GM13976 (cell line): ENCODE measurements around the gene PKIB.
"Not testable (repeated sequence)": the region's sequence is repeated elsewhere in the genome, so short reads cannot be mapped to it uniquely, and the experiment has no call there.

Experiments used
- DNase-seq: peaks from one replicate; pipeline ENCODE4 v3.0.0; 2012; ENCODE audit warnings: low spot score
- CTCF ChIP-seq: IDR thresholded peaks from 2 replicates; pipeline ENCODE4 v1.5.1; 2012; ENCODE audit warnings: borderline replicate concordance, mild to moderate bottlenecking; ENCODE audit not compliant: insufficient read depth; ENCODE audit errors: extremely low read depth, missing control alignments, control extremely low read depth
- in situ Hi-C: fragments of 300-500 bp; cut with MboI; formaldehyde crosslinking; loops from one replicate; pipeline ENCODE4 v1.12.0; 2022; ENCODE audit warnings: low sequenced_read_pairs, mixed read lengths, inconsistent platforms; ENCODE audit not compliant: unreplicated experiment

Gene PKIB

DNA sequence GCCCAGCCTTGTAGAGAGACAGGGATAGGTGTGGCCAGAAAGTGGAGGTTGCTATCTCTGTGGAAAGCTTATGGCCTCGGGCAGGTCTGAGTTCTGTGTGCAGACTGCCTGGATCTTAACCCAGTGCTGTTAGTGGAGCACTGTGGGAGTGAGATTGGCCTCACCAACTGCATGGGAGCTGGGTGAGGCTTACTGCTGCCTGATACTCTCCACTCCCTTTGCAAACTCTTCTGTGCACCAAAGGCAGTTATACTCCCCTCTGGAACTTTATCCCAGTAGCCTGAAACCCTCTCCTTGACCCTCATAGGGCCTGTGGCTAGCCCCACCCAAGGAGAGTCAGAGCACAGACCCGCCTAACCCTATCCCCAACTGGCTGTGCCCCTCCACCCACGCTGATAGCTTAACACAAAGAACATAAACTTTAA is 41.4 kb upstream of the PKIB start:
- in situ Hi-C loops = no loop called here
- DNase-seq = no peak
- TF ChIP-seq CTCF = no peak

DNA sequence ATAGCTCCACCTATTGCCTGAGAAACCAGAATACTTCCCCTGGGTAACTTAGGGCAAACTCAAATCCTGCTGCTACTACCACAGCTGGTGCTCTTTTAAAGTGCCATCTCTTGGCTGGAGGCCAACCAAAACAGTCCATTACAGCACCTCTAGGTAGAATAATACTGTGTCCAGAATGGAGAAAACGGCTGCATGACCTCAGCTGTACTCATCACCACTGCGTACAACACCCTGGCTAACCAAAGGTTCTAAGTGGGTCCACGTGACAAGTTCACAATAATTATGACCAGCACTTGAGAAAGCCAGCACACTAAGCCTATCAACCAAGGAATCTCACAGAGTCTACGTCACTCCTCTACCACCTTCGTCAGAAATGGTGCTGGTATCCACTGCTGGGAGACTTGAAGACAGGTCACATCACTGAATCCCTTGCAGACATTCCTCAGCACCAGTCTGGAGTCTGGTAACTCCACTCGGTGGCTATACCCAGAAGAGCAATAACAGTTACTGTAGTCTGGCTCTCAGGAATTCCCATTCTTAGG is 40.9 kb upstream of the PKIB start:
- TF ChIP-seq CTCF = no peak
- in situ Hi-C loops = no loop called here
- no peak for DNase-seq

DNA sequence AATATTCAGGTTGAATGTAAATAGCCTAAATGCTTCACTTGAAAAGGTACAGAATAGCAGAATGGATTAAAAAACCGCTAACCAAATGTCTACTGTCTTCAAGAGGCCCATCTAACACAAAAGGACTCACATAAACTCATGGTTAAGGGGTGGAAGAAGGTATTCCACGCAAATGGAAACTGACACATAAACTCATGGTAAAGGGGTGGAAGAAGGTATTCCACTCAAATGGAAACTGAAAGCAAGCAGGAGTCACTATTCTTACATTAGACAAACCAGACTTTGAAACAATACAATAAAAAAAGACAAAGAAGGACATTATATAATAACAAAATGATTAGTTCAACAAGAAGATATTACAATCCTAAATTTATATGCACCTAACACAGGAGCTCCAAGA is 38.3 kb upstream of the PKIB start:
- in situ Hi-C loops = no loop called here
- DNase-seq = no peak
- no peak for TF ChIP-seq CTCF

DNA sequence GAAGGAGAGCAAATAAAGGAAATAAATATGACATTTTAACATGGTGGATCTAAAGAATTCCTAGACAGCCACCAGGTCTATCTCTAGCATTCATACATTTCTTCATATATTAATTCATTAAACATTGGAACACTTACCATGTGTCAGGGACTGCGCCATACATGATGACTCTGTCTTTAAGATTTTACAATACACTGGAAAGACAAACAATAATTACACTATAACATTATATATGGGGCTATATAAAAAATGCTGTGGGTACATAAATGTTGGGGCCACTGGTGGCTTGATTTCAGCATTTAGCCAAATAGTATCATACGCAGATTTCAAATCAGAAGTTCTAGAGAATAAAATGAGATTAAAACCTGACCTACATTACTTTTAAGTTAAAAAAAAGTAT is 33.3 kb upstream of the PKIB start:
- DNase-seq = no peak
- in situ Hi-C loops = no loop called here
- no peak for TF ChIP-seq CTCF

GRCh38 chr6:122578961-122579360 is 31.2 kb upstream of the PKIB start:
- TF ChIP-seq CTCF = no peak
- no peak for DNase-seq
- in situ Hi-C loops = no loop called here

GRCh38 chr6:122580737-122581136 is 29.5 kb upstream of the PKIB start:
- DNase-seq = no peak
- TF ChIP-seq CTCF = no peak
- in situ Hi-C loops = no loop called here

DNA sequence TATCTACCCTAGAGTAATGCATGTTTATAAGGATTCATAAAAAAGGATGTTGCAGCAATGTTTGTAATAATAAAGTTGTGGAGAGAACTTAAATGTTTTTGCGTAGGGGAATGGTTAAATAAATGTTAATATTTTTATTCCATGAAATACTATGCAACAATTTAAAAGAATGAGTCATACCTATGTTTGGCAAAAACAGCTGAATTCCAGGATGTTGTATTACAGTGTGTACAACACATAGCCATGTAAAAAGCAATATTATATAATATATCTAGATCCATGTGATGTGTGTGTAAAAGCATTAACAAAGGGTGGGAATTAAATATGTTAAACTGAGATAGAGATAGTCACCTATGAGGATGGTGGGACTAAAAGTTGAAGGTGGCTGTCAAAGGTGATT is 21.1 kb upstream of the PKIB start:
- no peak for TF ChIP-seq CTCF
- no peak for DNase-seq
- in situ Hi-C loops = no loop called here

DNA sequence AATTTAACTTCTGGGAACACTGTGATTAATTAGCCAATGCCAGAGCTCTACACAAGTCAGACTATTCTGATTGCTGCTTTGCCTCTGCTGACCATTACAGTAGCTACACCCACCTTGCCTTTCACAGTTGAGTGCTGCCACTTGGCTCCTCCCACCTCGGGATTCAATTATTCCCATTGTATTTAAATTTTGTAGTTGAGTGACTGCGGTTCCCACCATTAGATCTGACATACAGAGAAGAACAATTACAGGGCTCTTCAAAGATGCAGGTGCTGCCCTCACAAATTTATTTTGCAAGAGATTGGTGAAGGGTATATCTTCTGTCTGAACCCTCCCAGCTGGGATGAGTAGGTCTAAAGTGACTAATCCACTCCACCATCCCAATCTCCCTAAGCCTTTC is 11.9 kb upstream of the PKIB start:
- DNase-seq, in situ Hi-C loops: not testable (repeated sequence)
